ENCODE data around the gene LRRC4C. TPM values are rescaled to one million over a fixed set of nuclear protein-coding genes. Genes with fewer than 3 reads are reported as not detected.
A peak's percentile ranks its signal among the peaks of the same experiment; 100 is the strongest.

The LRRC4C gene
- total RNA-seq, 1 donor from 2014 or later: 14.0 TPM

DNA sequence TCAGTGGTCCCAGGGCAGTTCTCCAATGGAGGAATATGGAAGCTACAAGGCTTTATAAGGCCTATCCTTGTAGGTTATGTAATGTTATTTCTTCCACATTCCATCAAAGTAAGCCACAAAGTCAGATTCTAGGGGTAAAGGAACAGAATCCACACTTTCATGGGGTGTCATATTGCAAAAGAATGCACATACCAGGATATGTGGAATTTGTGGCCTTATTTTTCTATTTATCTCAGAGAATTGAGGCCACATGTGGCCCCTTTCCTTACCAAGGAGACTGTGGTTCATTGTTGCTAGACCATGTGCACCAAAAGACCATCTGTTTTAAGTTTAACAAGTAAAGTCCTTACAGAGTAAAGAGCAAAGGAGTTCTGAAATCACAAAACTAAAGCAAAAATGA, 12.9 kb downstream of the LRRC4C start:
- peaks cover 4% of the 10 kb centered on the region for H3K4me1 Mint-ChIP-seq (ENCODE audit: unreplicated experiment)
- H3K27me3 Mint-ChIP-seq: no peaks in the 10 kb centered on the region
- no peaks in the 10 kb centered on the region for H3K9me3 Mint-ChIP-seq
- no peak for DNase-seq (ENCODE audit: extremely low spot score, unreplicated experiment)
- TF ChIP-seq, protein P1, sequence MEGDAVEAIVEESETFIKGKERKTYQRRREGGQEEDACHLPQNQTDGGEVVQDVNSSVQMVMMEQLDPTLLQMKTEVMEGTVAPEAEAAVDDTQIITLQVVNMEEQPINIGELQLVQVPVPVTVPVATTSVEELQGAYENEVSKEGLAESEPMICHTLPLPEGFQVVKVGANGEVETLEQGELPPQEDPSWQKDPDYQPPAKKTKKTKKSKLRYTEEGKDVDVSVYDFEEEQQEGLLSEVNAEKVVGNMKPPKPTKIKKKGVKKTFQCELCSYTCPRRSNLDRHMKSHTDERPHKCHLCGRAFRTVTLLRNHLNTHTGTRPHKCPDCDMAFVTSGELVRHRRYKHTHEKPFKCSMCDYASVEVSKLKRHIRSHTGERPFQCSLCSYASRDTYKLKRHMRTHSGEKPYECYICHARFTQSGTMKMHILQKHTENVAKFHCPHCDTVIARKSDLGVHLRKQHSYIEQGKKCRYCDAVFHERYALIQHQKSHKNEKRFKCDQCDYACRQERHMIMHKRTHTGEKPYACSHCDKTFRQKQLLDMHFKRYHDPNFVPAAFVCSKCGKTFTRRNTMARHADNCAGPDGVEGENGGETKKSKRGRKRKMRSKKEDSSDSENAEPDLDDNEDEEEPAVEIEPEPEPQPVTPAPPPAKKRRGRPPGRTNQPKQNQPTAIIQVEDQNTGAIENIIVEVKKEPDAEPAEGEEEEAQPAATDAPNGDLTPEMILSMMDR (conservative IDR thresholded peaks at IDR 0.05): no peak
- H3K27ac Mint-ChIP-seq: no peak overlapping the region
- H3K4me3 Mint-ChIP-seq: no peak overlapping the region
- H3K36me3 Mint-ChIP-seq: no peaks in the 10 kb centered on the region

DNA sequence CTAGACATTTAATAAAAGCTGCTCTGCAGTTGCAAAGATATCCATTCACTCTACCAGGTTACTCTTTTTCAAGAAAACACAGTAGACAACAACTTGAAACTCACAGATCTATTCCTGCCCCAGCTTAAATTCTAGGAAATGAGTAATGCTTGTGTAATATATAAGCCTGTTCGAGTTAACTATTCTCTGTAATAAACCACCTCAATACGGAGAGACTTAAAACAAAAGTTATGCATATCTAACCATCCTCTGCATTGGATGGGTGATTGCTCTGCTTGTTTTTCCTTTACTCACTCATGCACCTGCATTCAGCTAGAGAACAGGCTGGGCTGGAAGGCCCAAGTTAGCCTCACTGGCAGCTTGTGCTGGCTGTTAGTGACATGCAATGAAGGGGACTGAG, 13.3 kb downstream of the LRRC4C start:
- TF ChIP-seq, protein P1 (conservative IDR thresholded peaks at IDR 0.05): no peak

GRCh38 chr11:41437006-41437490, 22.4 kb downstream of the LRRC4C start:
- no peaks in the 10 kb centered on the region for H3K27me3 Mint-ChIP-seq
- DNase-seq (ENCODE audit: extremely low spot score, unreplicated experiment): no peak
- no peaks in the 10 kb centered on the region for H3K36me3 Mint-ChIP-seq
- TF ChIP-seq, protein P1 (conservative IDR thresholded peaks at IDR 0.05): no peak
- H3K9me3 Mint-ChIP-seq: no peaks in the 10 kb centered on the region
- no peak overlapping the region for H3K27ac Mint-ChIP-seq
- no peak overlapping the region for H3K4me3 Mint-ChIP-seq
- H3K4me1 Mint-ChIP-seq (ENCODE audit: unreplicated experiment): no peaks in the 10 kb centered on the region

More for the DNA sequence above, 13.3 kb downstream of the LRRC4C start:
- H3K27me3 Mint-ChIP-seq: no peaks in the 10 kb centered on the region
- H3K36me3 Mint-ChIP-seq: no peaks in the 10 kb centered on the region
- H3K4me1 Mint-ChIP-seq (ENCODE audit: unreplicated experiment): no peaks in the 10 kb centered on the region
- no peak for DNase-seq (ENCODE audit: extremely low spot score, unreplicated experiment)
- H3K9me3 Mint-ChIP-seq: no peaks in the 10 kb centered on the region
- H3K27ac Mint-ChIP-seq: no peak overlapping the region
- H3K4me3 Mint-ChIP-seq: no peak overlapping the region

GRCh38 chr11:41435531-41435930, 23.9 kb downstream of the LRRC4C start:
- H3K36me3 Mint-ChIP-seq: no peaks in the 10 kb centered on the region
- TF ChIP-seq, protein P1 (conservative IDR thresholded peaks at IDR 0.05): no peak

GRCh38 chr11:41431784-41432183, 27.7 kb downstream of the LRRC4C start:
- no peak for DNase-seq (ENCODE audit: extremely low spot score, unreplicated experiment)

More at GRCh38 chr11:41435531-41435930, 23.9 kb downstream of the LRRC4C start:
- Mint-ChIP-seq H3K4me3 (no peak overlapping the region), H3K9me3 (no peaks in the 10 kb centered on the region), H3K4me1 (ENCODE audit: unreplicated experiment) (no peaks in the 10 kb centered on the region), H3K27ac (no peak overlapping the region), H3K27me3 (no peaks in the 10 kb centered on the region)
- no peak for DNase-seq (ENCODE audit: extremely low spot score, unreplicated experiment)

More at GRCh38 chr11:41431784-41432183, 27.7 kb downstream of the LRRC4C start:
- Mint-ChIP-seq H3K4me3 (no peak overlapping the region), H3K9me3 (no peaks in the 10 kb centered on the region), H3K27ac (no peak overlapping the region), H3K4me1 (ENCODE audit: unreplicated experiment) (no peaks in the 10 kb centered on the region), H3K36me3 (no peaks in the 10 kb centered on the region), H3K27me3 (peaks cover 3% of the 10 kb centered on the region)
- TF ChIP-seq, protein P1 (conservative IDR thresholded peaks at IDR 0.05): peak; percentile 79
